Measurements from ENCODE around the gene HEXIM1.

- TF ChIP-seq POLR2AphosphoS5 (IDR thresholded peaks at IDR 0.05) = no peak
- no peak for TF ChIP-seq CTCF (IDR thresholded peaks at IDR 0.05)
- no peak for TF ChIP-seq POLR2A (IDR thresholded peaks at IDR 0.05)
Observed at GRCh38 chr17:45120558-45120957, 27.7 kb upstream of the HEXIM1 start.
